GM12864 (cell line): ENCODE data around the gene GALR3.

Source experiments
- DNase-seq: peaks from one replicate; pipeline ENCODE4 v3.0.0-alpha.2; 2011; ENCODE audit warnings: low read depth
- H3K4me3 ChIP-seq: 2 replicates; pipeline ENCODE4 v1.5.1; 2011; ENCODE audit warnings: mild to moderate bottlenecking, low read depth, low read length, control low read depth
- TF ChIP-seq, protein P1 (sequence below): IDR thresholded peaks from 2 replicates; pipeline ENCODE4 v1.5.1; 2011; ENCODE audit warnings: low read depth, mild to moderate bottlenecking, moderate library complexity, low read length, control low read depth, inconsistent platforms; ENCODE audit errors: missing control alignments

Gene GALR3

DNA sequence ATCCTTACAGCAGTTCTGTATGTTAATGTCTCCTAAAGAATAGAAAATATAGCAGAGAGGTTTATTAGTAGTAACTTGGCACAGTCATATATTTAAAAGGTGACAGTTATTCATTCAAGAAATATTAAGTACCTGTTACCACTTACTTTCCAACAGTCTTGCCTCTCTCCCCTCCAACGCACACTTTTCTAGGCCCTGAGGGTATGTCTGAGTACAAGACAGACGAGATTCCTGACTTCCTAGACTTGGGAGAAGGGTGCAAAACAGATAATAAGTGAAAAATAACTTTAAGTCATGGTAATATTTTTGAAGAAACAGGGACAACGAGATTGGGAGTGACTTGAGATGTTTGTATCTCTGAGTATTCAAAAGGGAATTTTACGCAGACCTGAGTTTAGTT, 27.6 kb downstream of the GALR3 start:
- H3K4me3 ChIP-seq, result no peak overlapping the region
- TF ChIP-seq, protein P1, sequence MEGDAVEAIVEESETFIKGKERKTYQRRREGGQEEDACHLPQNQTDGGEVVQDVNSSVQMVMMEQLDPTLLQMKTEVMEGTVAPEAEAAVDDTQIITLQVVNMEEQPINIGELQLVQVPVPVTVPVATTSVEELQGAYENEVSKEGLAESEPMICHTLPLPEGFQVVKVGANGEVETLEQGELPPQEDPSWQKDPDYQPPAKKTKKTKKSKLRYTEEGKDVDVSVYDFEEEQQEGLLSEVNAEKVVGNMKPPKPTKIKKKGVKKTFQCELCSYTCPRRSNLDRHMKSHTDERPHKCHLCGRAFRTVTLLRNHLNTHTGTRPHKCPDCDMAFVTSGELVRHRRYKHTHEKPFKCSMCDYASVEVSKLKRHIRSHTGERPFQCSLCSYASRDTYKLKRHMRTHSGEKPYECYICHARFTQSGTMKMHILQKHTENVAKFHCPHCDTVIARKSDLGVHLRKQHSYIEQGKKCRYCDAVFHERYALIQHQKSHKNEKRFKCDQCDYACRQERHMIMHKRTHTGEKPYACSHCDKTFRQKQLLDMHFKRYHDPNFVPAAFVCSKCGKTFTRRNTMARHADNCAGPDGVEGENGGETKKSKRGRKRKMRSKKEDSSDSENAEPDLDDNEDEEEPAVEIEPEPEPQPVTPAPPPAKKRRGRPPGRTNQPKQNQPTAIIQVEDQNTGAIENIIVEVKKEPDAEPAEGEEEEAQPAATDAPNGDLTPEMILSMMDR, result no peak
- no peak for DNase-seq

DNA sequence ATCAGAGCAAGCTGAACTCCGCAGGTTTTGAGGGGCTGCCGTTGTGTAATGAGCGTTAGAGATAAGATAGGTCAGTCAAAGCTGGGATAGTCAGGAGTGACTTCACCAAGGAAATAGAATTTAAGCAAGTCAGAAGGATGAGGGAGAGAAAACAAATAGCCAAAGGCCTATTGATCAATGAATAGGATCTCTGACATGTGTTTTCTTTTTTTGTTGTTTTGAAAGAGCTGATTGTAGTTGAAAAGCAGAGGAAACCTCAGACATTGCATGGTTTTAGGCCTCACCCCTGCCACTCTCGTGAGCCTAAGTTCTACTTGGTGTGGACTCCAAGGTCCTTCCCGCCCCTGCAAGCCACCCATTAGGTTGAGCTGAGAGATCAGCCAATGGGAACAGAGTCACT, 29.2 kb downstream of the GALR3 start:
- DNase-seq, result no peak
- H3K4me3 ChIP-seq, result no peak overlapping the region
- TF ChIP-seq, protein P1, result no peak

DNA sequence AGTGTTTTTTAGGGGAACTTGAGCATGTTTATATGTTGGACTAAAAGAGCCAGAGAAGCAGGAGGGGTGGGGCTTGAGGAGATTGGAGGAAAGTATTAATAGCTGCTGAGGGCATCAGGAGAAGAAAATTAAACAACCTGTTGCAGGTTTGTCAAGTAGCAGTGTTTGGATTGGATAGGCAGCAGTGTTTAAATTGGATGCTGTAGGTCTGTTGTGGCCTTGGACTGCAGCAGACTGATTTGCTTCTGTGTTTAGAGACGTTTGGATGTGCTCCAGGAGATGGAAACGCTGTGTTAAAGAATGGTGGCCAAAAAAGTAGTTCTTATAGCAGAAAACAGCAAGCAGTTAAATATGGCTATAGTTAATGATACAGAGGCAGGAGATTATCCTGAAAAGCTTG, 31.8 kb downstream of the GALR3 start:
- no peak for DNase-seq
- TF ChIP-seq, protein P1, result no peak
- H3K4me3 ChIP-seq, result no peak overlapping the region

DNA sequence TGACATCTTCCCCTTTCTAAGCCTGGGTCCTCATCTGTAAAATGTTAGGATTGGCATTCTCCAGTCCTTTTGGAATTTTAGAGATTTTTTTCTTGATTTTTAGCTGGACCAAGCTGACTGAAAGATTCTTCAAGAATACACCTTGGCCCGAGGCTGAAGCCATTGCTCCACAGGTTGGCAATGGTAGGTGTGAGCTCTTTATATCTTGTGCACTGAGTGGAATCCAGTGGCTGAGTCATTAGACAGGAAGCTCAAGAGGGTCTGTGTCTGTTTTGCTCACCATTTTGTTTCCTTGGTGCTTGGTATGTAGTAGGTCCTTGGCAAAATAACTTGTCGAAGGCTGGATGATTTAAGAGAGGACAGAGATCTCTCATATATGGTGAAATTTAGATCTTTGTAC, 32.3 kb downstream of the GALR3 start:
- DNase-seq, result no peak
- TF ChIP-seq, protein P1, result no peak
- H3K4me3 ChIP-seq, result no peak overlapping the region

DNA sequence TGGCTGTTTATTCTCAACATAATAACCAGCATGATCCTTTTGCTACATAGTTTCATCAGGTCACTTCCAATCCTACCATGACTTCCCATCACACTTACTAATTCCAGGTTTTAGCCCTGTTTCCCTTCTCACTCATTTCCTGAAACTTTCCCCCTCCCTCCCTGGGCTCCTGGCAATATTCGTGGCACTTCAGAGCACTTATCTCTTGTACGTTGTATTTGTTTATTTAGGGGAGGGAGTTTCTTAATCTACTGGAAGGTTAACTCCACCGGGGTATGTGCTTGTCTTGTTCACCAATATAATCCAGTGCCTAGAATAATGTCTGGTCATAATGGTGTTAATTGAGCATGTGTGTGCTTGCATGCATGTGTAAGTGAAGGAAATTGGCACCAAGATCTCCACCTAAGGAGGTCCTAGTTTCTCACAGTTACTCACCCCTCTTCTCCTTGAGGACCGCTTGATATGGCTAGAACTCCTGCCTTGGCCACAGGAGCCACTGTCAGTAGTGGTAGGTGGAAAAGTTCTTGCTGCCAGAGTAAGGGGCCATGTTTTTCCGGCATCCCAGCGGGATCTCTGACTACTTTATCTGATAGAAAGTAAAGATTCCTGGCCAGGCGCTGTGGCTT, 37.7 kb downstream of the GALR3 start:
- TF ChIP-seq, protein P1, result no peak
- no peak overlapping the region for H3K4me3 ChIP-seq
- DNase-seq, result no peak

DNA sequence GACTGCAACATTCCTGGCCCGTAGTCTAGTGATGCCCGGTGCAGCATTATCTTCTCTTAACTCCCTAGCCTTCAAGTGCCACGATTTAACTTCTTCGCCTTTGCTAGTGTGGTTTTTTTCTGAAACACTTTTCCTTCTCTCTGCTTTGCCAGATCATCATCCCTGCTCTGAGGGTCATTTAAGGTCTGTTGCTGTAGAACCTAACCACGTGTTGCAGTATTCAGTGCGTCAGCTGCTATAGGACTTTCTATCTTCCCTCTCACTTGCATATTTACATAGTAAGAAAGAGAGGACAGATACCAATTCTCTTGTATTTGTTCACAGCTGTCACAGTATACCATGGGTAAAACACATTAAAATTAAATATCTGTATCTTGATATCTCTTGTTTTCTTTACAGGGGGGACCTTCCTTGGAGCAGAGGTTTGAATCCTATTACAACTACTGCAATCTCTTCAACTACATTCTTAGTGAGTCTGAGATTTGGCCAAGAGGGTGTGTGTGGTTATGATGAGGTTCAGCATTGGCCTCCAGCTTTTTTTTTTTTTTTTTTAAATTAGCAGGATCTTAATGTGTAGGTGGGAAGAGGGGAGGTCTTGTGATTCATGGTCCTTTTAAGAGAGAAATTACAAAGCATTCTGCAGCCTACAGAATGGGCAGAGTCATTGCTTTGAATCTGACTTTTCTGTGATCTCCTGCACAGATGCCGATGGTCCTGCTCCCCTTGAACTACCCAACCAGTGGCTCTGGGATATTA, 39.6 kb downstream of the GALR3 start:
- no peak overlapping the region for H3K4me3 ChIP-seq
- TF ChIP-seq, protein P1, result no peak
- DNase-seq, result no peak

DNA sequence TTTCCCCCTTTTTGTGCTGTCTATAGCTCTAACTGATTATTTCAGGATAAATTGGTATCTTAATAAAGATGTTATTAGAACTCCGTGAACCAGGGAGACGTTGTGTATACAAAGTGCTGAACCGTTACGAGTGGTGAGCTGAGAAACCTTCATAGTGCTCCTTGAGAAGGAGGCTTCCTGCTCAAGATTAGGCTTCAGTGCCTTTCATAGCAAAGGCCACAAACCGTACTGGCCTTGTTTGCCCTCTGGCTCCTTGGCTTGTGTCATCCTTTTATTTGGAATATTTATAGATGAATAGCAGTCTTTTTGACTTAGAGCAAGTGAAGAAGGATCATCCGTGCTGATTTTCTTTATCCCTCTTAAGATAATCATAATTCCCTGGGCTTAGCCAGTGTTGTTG, 42.3 kb downstream of the GALR3 start:
- no peak for DNase-seq
- TF ChIP-seq, protein P1, result no peak
- no peak overlapping the region for H3K4me3 ChIP-seq
